NCI-H2196 treated with DMSO at 0.1 percent for 48 hours (cell line): ENCODE results near the gene TSC22D3.
"Not testable (repeated sequence)": the region's sequence is repeated elsewhere in the genome, so short reads cannot be mapped to it uniquely, and the experiment has no call there.

ENCODE experiments used
- DNase-seq: peaks from one replicate; lab custom pipeline; 2025; ENCODE audit not compliant: unreplicated experiment; lab: John Stamatoyannopoulos, UW

Gene TSC22D3

DNA sequence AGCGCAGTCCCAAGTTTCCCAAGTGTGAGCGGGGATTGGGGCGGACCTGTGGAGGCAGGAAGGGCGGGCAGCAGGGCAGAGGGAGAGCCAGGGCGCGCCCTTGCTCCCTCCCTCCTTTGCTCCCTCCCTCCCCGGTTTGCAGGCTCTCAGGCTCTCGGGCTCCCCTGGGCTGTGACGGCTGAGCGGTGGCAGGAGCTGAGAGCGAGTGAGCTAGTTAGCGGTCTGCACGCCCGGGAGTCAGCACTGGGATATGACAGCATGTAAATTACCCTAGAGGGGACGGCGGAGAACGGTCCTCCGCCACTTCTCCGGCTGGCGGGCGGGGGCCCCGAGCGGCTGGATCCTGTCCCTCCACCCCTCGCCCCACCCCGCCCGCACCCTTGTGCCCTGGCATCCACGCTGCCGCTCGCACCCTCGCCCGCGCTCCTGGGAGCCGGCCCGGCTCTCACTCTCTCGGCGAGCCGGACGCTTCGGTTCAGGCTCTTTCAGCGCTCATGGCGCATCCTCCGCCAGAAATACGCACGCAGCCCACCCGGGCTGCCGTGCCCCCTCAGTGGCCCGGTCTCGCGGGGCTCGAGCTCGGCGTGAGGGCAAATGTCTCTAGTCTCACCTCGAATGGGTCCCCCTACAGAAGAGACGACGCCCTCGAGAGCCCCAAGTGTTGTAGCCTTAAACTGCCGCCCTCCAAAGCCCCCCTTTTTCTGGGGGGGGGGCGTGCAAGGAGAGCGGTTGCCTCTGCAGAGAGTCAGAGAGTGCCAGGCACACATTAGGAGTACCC, at the start of gene TSC22D3:
Gene TSC22D3 (minus strand): TSS at position 54 of the 778 bp plus-strand sequence. CDS start 368 bp downstream, outside the sequence.
- DNase-seq, result peak; percentile 43

- DNase-seq, result no peak
Observed at GRCh38 chrX:107823456-107823855, 47.9 kb upstream of the TSC22D3 start.

GRCh38 chrX:107823042-107823441, 47.5 kb upstream of the TSC22D3 start:
- no peak for DNase-seq

DNA sequence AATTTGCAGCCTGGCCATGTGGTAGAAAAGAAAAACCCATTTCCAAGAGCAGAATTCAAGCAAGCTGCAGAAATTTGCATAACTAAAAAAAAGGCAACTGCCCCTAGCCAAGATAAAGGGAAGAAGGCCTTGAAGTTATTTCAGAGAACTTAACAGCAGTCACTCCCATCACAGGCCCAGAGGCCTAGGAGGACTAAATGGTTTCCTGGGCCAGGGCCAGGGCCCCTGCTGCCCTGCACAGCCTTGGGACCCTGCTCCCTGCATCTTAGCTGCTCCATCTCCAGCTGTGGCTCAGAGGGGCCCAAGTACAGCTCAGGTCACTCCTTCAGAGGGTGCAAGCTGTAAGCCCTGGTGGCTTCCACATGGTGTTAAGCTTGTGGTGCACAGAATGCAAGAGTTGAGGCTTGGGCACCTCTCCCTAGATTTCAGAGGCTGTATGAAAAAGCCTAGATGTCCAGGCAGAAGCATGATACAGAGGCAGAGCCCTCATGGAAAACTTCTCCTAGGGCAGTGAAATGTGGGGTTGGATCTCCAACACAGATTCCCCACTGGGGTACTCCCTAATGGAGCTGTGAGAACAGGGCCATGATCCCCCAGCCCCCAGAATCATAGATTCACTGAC, 43.4 kb upstream of the TSC22D3 start:
- no peak for DNase-seq

GRCh38 chrX:107810053-107810452, 34.5 kb upstream of the TSC22D3 start:
- not testable (repeated sequence) for DNase-seq

- DNase-seq, result no peak
Observed at GRCh38 chrX:107805179-107805578, 29.6 kb upstream of the TSC22D3 start.

DNA sequence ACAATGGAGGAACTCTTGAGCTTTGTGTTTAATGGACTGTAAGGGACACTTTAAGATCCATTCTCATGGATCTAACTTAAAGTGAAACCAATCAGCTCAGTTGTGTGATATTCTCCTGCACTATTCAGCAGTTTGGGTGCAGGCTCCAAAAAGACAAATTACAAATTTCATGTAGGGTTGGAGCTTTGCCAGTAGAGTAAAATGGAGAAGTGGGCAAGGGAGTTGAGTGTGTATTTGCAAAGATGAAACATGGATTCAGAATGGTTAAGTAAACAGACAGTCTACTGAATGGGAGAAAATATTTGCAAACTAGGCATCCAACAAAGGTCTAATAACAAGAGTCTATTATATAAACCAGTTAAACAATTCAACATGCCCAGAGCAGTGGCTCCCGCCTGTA, 28.8 kb upstream of the TSC22D3 start:
- no peak for DNase-seq

- DNase-seq, result no peak
Observed at GRCh38 chrX:107787827-107788226, 12.2 kb upstream of the TSC22D3 start.

- DNase-seq, result no peak
Observed at GRCh38 chrX:107780525-107780924, 4.9 kb upstream of the TSC22D3 start.

DNA sequence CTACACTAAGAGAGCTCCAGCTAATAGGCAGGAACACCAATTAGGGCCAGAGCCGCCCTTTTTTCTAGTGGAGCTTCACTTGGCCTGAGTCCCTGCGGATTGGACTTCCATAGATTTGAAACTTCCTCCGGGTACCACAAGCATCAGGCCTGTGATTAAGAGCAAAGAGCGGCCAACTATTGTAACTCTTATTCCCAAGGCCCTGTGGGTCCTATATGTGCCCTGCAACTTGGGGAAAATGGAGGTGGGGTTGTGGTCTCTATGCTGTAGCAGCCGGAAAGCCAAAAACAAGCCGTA, 1.9 kb upstream of the TSC22D3 start, which contains the start of gene NCBP2L:
Gene NCBP2L (plus strand): TSS at position 198 of the 297 bp plus-strand sequence. CDS start 16,488 bp downstream, outside the sequence.
- DNase-seq, result no peak

GRCh38 chrX:107776649-107777535, 1.3 kb upstream of the TSC22D3 start:
- DNase-seq, result peak; percentile 45

GRCh38 chrX:107775000-107775733, 420 bp downstream of the TSC22D3 start:
- no peak for DNase-seq

DNA sequence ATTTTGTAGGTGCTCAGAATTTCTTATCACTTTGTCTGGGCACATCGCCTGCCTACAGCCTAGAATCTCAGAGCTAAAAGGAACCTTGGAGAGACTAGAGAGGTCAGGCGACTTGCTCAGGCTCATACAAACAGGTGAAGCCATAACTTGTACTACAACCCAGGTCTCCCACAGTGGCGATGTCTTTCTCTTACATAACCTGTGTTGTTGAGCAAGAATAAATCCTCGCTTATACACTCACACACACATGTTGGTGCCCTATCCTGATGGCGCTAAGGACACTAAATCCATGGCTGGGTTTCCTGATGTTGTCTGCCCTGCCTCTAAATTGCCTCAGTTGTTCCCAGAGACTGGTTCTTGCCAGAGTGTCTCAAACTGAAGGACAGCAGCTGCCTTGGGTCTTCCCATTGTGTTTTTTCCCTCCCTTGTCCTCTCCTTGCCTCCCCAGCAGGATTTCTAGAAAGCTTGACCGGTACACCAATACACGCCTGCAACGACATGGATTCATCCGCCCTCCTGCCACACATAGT, 1.6 kb downstream of the TSC22D3 start:
- no peak for DNase-seq

DNA sequence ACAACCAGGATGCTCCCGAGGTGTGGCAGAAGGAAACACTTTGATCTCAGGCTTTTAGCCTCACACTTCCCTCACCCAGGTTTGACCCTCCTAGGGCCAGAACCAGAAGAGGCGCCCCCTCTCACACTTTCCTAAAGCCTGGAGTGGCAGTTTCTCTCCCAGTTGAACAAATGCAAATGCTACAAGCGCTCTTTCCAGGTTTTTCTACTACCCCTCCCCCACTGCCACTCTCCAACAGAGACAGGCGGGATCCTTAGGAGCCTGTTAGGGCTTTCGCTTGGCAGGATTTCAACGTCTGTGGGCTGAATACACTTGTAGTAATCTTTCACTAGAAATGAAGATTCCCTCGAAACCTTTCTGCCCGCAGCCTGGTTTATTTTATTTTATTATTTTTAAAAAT, 2.4 kb downstream of the TSC22D3 start:
- DNase-seq, result no peak

- DNase-seq, result no peak
Observed at GRCh38 chrX:107769581-107770317, 5.8 kb downstream of the TSC22D3 start.

DNA sequence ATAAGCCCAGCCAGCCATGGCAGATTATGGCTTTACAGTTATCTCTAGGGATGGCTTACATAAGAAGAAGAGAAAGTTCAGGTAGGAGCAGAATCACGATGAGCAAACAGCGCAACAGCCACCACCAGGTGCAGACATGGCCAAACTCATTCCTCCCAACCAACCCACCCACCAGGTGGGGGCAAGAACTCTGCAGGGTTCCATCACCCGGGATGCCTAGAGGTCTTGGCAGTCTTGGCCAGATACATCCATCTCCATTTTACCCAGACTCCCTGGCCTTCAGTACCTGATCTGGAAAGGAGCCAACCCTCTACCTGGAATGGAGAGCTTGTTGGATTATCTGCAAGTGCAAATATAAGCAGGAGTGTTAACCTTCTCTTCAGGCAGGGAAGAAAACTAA, 7.5 kb downstream of the TSC22D3 start:
- no peak for DNase-seq

DNA sequence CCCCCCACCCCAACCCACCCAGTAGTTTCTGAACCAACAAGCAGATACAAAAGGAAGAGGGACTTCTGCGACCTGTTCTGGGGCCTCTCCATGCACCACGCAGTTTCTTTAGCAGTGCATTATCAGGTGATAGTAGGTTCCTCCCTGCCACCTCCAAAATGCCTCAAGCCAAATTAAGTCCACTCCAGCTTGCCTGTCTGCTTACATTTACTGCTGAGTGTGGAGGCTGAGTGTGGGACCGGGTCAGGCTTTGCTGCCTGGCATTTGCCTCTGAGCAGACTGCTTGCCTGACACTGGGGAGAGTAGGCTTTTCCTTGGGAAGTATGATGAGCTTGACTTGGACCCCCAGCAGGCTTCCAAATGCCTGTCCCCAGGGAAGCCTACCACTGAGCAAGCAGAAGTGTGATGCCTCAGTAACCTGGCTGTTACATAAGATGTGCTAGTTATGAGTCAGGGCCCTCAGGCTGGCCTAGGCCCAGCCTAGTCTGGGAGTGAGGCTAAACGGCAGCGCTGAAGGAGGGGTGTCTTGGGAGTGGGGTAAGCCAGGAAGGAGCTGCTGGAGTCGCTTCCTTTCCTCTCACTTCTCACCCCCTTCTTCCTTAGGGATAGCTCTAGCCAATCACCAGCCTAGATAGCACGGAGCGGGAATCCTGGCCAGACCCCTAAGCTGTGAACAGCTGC, 9.0 kb downstream of the TSC22D3 start:
- no peak for DNase-seq

- no peak for DNase-seq
Observed at GRCh38 chrX:107764845-107765608, 10.6 kb downstream of the TSC22D3 start.

GRCh38 chrX:107763647-107764046, 11.9 kb downstream of the TSC22D3 start:
- no peak for DNase-seq
